HFF-Myc (cell line): ENCODE data around the gene ZNF506.
"Not testable (repeated sequence)": the region's sequence is repeated elsewhere in the genome, so short reads cannot be mapped to it uniquely, and the experiment has no call there.

Experiments used
- DNase-seq: peaks from one replicate; pipeline ENCODE4 v3.0.0-alpha.2; 2011; ENCODE audit warnings: low read depth; ENCODE audit errors: extremely low read depth
- H3K4me3 ChIP-seq: replicated peaks from 2 replicates; pipeline ENCODE4 v1.5.1; 2011; ENCODE audit warnings: low read depth, mild to moderate bottlenecking, control low read depth, low read length
- CTCF ChIP-seq: IDR thresholded peaks from 2 replicates; pipeline ENCODE4 v1.5.1; 2012; ENCODE audit warnings: mild to moderate bottlenecking, low read depth, low read length, control low read depth; ENCODE audit errors: missing control alignments

The ZNF506 gene

GRCh38 chr19:19817357-19817756, 4.2 kb downstream of the ZNF506 start:
- DNase-seq: no peak
- H3K4me3 ChIP-seq: no peak overlapping the region
- TF ChIP-seq CTCF: no peak

- TF ChIP-seq CTCF: no peak
- no peak for DNase-seq
Observed at GRCh38 chr19:19816679-19817078, 4.9 kb downstream of the ZNF506 start.

GRCh38 chr19:19811999-19812398, 9.6 kb downstream of the ZNF506 start:
- not testable (repeated sequence) for H3K4me3 ChIP-seq, DNase-seq

More at GRCh38 chr19:19816679-19817078, 4.9 kb downstream of the ZNF506 start:
- no peak overlapping the region for H3K4me3 ChIP-seq

- no peak overlapping the region for H3K4me3 ChIP-seq
- TF ChIP-seq CTCF: no peak
- no peak for DNase-seq
Observed at GRCh38 chr19:19805480-19805879, 16.1 kb downstream of the ZNF506 start.

- H3K4me3 ChIP-seq: no peak overlapping the region
- TF ChIP-seq CTCF: no peak
- DNase-seq: no peak
Observed at GRCh38 chr19:19788015-19788414, 33.5 kb downstream of the ZNF506 start.

GRCh38 chr19:19785476-19785875, 36.1 kb downstream of the ZNF506 start:
- H3K4me3 ChIP-seq: not testable (repeated sequence)

GRCh38 chr19:19782783-19783182, 38.8 kb downstream of the ZNF506 start:
- no peak for TF ChIP-seq CTCF
- DNase-seq: no peak
- H3K4me3 ChIP-seq: no peak overlapping the region

More at GRCh38 chr19:19785476-19785875, 36.1 kb downstream of the ZNF506 start:
- DNase-seq: not testable (repeated sequence)

- not testable (repeated sequence) for DNase-seq, H3K4me3 ChIP-seq
Observed at GRCh38 chr19:19781791-19782190, 39.8 kb downstream of the ZNF506 start.

- no peak for TF ChIP-seq CTCF
Observed at GRCh38 chr19:19778666-19779065, 42.9 kb downstream of the ZNF506 start.

More at GRCh38 chr19:19778666-19779065, 42.9 kb downstream of the ZNF506 start:
- no peak for DNase-seq
- no peak overlapping the region for H3K4me3 ChIP-seq
